ENCODE data around the gene SPO11. TPM values are rescaled to one million over a fixed set of nuclear protein-coding genes. Genes with fewer than 3 reads are reported as not detected.
A peak's percentile ranks its signal among the peaks of the same experiment; 100 is the strongest.

SPO11 gene
- total and polyA plus RNA-seq, 2 of the 13 experiments (the other 11 are each of a cell fraction or from before 2014, with no cell fraction given) = not detected

DNA sequence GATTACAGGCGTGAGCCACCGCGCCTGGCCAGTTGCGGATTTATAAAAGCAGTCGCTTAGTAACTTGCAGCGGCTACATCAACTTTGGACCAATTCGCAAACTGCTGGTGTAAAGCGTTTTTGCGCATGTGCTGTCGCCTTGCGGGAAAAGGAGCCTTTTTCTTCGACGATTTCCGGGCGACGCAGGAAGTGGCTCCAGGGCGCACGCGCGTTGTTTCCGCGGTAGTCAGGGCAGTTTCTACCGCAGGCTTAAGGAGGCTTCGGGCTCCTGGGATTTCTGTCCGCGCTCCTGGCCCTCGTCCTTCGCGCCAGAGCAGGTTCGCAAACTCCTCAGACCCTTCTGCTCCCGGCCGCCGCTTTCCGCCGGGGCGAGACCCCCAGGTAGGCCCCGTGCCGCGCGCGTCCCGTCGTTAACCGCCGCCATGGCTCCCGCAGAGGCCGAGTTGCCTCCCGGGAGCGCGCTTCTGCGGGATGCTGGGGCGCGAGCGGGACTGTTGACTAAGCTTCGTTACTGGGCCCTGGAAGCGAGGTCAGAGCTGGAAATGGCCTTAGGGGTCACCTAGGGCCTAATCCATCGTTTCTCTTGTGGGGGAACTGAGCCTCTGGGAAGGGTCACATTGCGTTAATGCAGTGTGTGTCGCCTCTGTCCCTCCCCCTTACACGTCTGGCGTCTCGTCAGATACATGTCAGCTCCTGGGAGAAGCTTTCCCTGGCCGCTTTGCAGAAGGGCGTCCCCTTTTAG, 21.6 kb downstream of the SPO11 start, which contains the start of gene RAE1 (continued):
- TF ChIP-seq E2F2 (CRISPR knock-in tag; IDR thresholded peaks at IDR 0.05; ENCODE audit: borderline replicate concordance) (no peak), RFXANK (CRISPR knock-in tag; IDR thresholded peaks at IDR 0.05) (no peak), SMC3 (IDR thresholded peaks at IDR 0.05; ENCODE audit: low read length) (no peak), ZNF414 (CRISPR knock-in tag; IDR thresholded peaks at IDR 0.05) (peak; percentile 72), SMAD9 (CRISPR knock-in tag; IDR thresholded peaks at IDR 0.05) (peak; percentile 37; the same call in 1 of the 2 replicates), POLR2AphosphoS2 (IDR thresholded peaks at IDR 0.05; ENCODE audit: low read depth, low read length) (no peak), KLF16 (CRISPR knock-in tag; IDR thresholded peaks at IDR 0.05) (peak in 1 of 2 experiments; percentile 83; a peak in 2 of 4 replicates), AHR (CRISPR knock-in tag; IDR thresholded peaks at IDR 0.05) (peak; percentile 77; the same call in 1 of the 2 replicates), ZNF543 (CRISPR knock-in tag; IDR thresholded peaks at IDR 0.05) (peak; percentile 88), ZNF773 (CRISPR knock-in tag; IDR thresholded peaks at IDR 0.05; ENCODE audit: borderline replicate concordance) (no peak), ZNF749 (CRISPR knock-in tag; IDR thresholded peaks at IDR 0.05; ENCODE audit: borderline replicate concordance) (no peak), ZNF496 (CRISPR knock-in tag; IDR thresholded peaks at IDR 0.05; ENCODE audit: insufficient replicate concordance) (no peak), GLI4 (CRISPR knock-in tag; IDR thresholded peaks at IDR 0.05; ENCODE audit: borderline replicate concordance) (peak; percentile 62; the same call in 1 of the 2 replicates), NCOA1 (CRISPR knock-in tag; IDR thresholded peaks at IDR 0.05) (peak; percentile 88), ZNF292 (CRISPR knock-in tag; IDR thresholded peaks at IDR 0.05; ENCODE audit: borderline replicate concordance, low read depth) (no peak), ZNF672 (CRISPR knock-in tag; IDR thresholded peaks at IDR 0.05) (no peak), CREM (IDR thresholded peaks at IDR 0.05) (peak; percentile 90), CREM (CRISPR knock-in tag; IDR thresholded peaks at IDR 0.05) (0 out of 2 replicates have a peak, but pooled peaks have one; percentile 11), RARA (CRISPR knock-in tag; IDR thresholded peaks at IDR 0.05) (peak; percentile 48; the same call in 1 of the 2 replicates), KLF12 (CRISPR knock-in tag; IDR thresholded peaks at IDR 0.05; ENCODE audit: borderline replicate concordance) (no peak), ZNF562 (CRISPR knock-in tag; IDR thresholded peaks at IDR 0.05; ENCODE audit: borderline replicate concordance) (peak; percentile 36; the same call in 1 of the 2 replicates), ZIK1 (CRISPR knock-in tag; IDR thresholded peaks at IDR 0.05; ENCODE audit: borderline replicate concordance, low read depth) (peak; percentile 82; the same call in 1 of the 2 replicates)
- TF ChIP-seq, protein P1, sequence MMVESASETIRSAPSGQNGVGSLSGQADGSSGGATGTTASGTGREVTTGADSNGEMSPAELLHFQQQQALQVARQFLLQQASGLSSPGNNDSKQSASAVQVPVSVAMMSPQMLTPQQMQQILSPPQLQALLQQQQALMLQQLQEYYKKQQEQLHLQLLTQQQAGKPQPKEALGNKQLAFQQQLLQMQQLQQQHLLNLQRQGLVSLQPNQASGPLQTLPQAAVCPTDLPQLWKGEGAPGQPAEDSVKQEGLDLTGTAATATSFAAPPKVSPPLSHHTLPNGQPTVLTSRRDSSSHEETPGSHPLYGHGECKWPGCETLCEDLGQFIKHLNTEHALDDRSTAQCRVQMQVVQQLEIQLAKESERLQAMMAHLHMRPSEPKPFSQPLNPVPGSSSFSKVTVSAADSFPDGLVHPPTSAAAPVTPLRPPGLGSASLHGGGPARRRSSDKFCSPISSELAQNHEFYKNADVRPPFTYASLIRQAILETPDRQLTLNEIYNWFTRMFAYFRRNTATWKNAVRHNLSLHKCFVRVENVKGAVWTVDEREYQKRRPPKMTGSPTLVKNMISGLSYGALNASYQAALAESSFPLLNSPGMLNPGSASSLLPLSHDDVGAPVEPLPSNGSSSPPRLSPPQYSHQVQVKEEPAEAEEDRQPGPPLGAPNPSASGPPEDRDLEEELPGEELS (CRISPR knock-in tag; IDR thresholded peaks at IDR 0.05) = no peak; the same call in 1 of the 2 replicates
- TF ChIP-seq, protein P2, sequence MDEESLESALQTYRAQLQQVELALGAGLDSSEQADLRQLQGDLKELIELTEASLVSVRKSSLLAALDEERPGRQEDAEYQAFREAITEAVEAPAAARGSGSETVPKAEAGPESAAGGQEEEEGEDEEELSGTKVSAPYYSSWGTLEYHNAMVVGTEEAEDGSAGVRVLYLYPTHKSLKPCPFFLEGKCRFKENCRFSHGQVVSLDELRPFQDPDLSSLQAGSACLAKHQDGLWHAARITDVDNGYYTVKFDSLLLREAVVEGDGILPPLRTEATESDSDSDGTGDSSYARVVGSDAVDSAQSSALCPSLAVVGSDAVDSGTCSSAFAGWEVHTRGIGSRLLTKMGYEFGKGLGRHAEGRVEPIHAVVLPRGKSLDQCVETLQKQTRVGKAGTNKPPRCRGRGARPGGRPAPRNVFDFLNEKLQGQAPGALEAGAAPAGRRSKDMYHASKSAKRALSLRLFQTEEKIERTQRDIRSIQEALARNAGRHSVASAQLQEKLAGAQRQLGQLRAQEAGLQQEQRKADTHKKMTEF (CRISPR knock-in tag; IDR thresholded peaks at IDR 0.05) = peak; percentile 91
